GM12801 (cell line): ENCODE results near the gene CDC14B.

Experiments used
- TF ChIP-seq, protein P1 (sequence below): IDR thresholded peaks from one replicate; pipeline ENCODE4 v1.5.1; 2011; ENCODE audit warnings: control low read depth; ENCODE audit not compliant: insufficient read length; ENCODE audit errors: extremely low read depth

The CDC14B gene

DNA sequence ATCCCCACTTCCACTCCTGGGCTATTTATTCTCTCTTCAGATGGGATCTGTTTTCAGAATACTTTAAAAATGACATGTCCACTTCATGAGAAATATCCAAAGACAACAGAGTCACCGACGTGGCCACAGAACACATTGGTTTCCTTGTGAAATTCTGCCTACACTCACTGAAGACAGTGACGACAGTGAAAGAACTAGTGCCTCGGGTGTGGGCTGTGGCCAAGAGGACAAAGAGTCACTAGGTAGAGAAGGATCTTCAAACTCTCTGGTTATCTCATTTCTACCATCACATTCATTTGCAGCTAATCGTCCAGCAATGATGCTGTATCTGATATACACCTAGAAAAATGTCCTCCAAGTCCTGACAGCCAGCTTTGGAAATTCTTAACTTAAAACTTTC, 110.6 kb downstream of the CDC14B start:
- TF ChIP-seq, protein P1, sequence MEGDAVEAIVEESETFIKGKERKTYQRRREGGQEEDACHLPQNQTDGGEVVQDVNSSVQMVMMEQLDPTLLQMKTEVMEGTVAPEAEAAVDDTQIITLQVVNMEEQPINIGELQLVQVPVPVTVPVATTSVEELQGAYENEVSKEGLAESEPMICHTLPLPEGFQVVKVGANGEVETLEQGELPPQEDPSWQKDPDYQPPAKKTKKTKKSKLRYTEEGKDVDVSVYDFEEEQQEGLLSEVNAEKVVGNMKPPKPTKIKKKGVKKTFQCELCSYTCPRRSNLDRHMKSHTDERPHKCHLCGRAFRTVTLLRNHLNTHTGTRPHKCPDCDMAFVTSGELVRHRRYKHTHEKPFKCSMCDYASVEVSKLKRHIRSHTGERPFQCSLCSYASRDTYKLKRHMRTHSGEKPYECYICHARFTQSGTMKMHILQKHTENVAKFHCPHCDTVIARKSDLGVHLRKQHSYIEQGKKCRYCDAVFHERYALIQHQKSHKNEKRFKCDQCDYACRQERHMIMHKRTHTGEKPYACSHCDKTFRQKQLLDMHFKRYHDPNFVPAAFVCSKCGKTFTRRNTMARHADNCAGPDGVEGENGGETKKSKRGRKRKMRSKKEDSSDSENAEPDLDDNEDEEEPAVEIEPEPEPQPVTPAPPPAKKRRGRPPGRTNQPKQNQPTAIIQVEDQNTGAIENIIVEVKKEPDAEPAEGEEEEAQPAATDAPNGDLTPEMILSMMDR, result no peak

DNA sequence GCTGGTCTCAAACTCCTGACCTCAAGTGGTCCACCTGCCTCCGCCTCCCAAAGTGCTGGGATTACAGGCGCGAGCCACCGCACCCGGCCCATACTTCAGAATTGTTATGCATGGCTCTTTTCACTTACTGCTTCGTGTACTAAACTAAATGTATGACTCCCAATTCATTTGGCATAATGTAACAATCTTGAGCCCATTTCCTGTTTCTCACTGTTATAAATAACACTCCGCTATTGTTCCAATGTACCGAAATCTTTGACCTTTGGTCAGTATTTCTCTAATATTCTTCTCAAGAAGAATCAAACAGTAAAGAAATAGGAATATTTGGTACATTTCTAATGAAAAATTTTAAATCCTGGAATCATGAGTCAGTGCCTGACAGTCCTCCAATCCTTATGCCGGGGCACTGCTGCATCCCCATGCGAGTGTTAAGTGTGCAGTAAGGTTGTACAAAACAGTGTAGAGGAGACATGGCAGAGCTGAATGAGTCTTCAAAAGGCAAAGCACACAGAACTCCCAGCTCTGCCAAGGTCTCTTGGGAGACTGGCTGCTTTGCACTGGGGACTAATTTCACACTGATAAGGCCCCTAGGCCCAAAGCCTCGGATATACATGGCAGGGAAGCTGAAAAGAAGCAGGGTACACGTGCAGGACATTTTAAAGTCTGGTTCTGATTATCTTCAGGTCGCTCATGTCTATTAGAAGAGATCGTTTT, 111.3 kb downstream of the CDC14B start:
- TF ChIP-seq, protein P1, result no peak

DNA sequence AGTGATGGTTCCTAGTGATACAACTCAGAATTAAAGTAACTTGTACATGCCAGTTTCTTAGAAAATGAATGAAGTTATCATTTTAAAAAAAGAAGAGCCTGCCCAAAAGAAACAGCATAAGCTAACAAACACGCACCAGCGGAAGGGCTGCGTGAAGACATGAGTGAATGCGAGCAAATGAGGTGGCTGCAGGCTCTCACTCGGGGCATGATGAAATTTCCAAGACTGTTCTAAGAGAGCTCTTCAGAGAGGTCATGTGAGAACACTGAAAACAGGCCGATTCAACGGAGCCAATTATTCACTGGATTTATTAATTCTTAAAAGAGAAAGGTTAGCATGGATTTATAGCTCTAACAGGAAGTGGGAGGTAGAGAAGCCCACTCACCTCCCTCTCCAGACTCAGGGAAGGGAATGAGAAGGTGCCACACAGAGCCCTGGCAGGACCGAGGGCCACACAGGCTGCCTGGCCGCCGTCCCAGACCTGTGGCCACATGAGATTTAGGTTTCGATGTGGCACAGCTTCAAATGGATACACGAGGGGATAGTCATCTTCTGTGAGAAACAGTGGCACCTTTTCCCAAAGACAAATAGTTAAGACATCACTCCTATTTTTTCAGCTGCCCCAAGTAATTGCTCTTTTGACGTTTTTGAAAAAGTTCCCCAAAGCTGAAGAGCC, 114.2 kb downstream of the CDC14B start:
- TF ChIP-seq, protein P1, result no peak

DNA sequence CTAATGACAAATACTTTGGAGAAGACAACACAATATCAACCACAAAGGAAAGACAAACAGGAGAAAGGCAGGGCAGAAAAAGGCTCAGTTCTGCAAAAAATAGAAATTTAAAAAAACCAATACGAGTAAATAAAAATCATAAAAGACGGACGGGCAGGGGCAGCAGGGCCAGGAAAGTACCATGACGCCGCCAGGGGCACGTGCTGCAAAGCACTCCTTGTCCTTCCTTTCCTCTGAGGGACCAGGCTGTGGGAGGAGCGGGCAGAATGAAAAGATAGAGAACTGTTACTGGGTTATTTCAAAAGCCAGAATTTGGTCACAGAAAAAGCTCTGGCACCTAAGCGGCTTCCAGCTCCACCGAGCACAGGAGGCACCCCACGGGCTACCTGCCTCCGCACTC, 115.7 kb downstream of the CDC14B start:
- TF ChIP-seq, protein P1, result no peak

DNA sequence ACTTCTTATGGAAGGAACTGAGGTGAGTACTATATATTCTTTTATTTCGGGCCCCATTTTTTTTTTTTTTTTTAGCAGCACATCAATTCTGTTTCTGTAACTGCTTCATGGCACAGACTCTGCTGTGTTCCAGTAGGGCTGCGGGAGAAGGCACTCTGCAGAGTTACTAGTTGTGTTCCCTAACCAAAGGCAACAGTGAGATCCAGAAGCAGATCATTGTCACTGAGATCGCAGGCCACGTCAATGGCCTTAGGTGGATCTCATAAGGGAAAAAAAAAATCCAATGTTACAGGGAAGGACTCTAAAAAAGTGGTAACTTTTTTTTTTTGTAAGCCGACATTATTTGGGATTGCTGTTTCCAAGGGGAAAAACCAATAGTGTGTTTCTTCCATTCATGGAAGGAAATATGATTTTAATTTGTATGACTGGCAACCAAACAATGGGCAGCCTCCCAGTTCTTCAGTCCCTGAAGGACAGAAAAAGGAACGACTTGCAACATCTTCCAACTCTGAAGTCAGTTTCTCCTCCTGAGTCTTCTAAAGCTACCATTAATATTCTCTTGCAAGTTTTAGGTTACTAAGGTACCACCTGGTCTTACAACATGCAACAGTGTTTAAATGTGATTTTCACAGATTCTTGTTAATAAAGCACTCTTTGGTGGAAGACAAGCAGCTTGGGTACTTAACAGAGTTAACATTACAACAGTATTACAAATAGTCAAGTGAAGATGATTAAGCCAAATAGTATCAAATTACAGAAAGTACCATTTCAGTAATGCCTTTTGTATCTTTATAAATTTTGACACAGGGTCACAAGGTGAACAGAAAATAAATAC, 116.9 kb downstream of the CDC14B start:
- TF ChIP-seq, protein P1, result no peak

DNA sequence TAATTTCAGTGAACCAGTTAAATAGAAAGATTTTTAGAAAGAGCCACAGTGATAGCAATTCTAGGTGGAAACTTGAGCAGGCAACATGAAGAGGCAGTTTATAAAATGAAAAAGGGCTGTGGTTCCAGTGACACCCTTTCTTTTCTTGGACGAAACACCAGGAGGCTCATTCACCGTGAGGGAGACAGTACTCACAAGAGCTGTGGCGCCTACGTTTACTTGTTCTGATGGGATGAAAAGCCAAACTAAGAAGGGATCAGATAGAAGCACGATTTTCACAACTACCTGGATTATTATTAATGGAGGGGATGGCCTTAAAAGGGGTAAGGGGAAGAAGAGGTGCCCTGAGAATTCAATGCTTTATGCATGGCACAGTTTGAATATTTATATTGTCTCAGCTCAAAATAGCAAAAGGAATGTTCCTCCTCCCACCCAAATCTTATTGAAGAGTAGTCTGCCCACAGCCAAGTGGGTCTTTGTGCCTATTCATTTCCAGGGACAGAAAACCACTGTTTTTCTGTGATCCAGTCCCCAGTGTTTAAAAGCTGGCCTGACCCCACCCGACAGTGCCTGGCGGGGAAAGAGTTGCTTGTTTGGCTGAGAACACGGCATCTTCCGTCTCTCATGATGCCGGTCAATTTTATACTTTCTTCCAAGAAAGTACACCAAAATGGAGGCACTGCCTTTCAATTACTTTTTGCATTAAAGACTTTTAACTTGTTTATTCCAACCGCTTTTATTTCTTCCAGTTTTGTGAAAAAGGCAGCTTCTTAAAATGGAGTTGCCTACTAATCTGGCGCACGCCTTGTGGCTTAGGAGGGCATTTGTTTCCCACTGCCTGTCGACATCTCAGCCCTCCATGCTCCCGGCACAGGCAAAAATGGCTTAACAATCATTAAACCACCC, 117.8 kb downstream of the CDC14B start:
- TF ChIP-seq, protein P1, result no peak
